Ishikawa (cell line): ENCODE results near the gene HSPA2.

Experiments used
- CEBPB ChIP-seq: IDR thresholded peaks from 2 replicates; pipeline ENCODE4 v1.6.1; 2012
- CREB1 ChIP-seq: IDR thresholded peaks from 2 replicates; pipeline ENCODE4 v1.6.1; 2012; ENCODE audit warnings: low read depth
- EGR1 ChIP-seq: IDR thresholded peaks from 2 replicates; pipeline ENCODE4 v1.6.1; 2012
- EP300 ChIP-seq: IDR thresholded peaks from 2 replicates; pipeline ENCODE4 v1.6.1; 2012; ENCODE audit warnings: borderline replicate concordance
- FOXM1 ChIP-seq: IDR thresholded peaks from 2 replicates; pipeline ENCODE4 v1.6.1; 2012; ENCODE audit warnings: low read depth, borderline replicate concordance
- NFIC ChIP-seq: IDR thresholded peaks from 2 replicates; pipeline ENCODE4 v1.6.1; 2012
- RAD21 ChIP-seq: IDR thresholded peaks from 2 replicates; pipeline ENCODE4 v1.6.1; 2012; ENCODE audit warnings: low read depth
- TAF1 ChIP-seq: IDR thresholded peaks from 2 replicates; pipeline ENCODE4 v1.6.1; 2012; ENCODE audit warnings: low read depth, mild to moderate bottlenecking
- TCF12 ChIP-seq: IDR thresholded peaks from 2 replicates; pipeline ENCODE4 v1.6.1; 2012; ENCODE audit warnings: low read depth
- TEAD4 ChIP-seq: IDR thresholded peaks from 2 replicates; pipeline ENCODE4 v1.6.1; 2012
- YY1 ChIP-seq: IDR thresholded peaks from 2 replicates; pipeline ENCODE4 v1.6.1; 2012; ENCODE audit warnings: low read depth
- ZBTB7A ChIP-seq: IDR thresholded peaks from 2 replicates; pipeline ENCODE4 v1.6.1; 2012; ENCODE audit warnings: low read depth
- TF ChIP-seq, protein P1 (sequence below): IDR thresholded peaks from 2 replicates; pipeline ENCODE4 v1.6.1; 2012
- TF ChIP-seq, protein P2 (sequence below): IDR thresholded peaks from 2 replicates; pipeline ENCODE4 v1.6.1; 2012
- TF ChIP-seq, protein P3 (sequence below): IDR thresholded peaks from 2 replicates; pipeline ENCODE4 v1.6.1; 2012; ENCODE audit warnings: low read depth, mild to moderate bottlenecking

HSPA2 gene

DNA sequence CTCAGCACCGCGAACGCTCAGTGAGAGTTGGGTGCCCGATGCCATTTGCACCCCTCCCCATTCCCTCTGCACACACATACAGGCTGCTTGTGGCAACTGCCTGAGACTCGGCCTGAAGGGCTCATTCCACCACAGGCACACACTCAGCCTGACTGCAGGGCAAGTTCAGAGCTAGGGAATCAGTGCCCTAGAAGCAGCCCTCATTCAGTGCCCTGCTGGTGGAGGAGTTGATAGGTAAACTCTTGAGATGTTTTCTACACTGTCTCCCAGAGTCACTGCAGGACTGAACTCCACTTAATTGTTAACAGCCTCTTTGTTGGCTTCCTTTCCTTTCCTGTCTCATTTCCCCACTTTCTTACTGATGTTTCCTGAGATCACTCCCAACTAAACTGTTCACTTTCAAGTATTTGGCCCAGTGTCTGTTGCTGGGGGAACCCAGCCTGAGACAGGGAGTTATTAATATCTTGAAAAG is 26.1 kb downstream of the HSPA2 start:
- TF ChIP-seq CEBPB (no peak), EP300 (no peak), CREB1 (no peak), FOXM1 (no peak), TAF1 (no peak), YY1 (no peak), ZBTB7A (no peak), NFIC (no peak), TEAD4 (no peak), EGR1 (no peak), RAD21 (no peak), TCF12 (no peak)
- TF ChIP-seq, protein P1, sequence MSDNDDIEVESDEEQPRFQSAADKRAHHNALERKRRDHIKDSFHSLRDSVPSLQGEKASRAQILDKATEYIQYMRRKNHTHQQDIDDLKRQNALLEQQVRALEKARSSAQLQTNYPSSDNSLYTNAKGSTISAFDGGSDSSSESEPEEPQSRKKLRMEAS: no peak
- TF ChIP-seq, protein P2, sequence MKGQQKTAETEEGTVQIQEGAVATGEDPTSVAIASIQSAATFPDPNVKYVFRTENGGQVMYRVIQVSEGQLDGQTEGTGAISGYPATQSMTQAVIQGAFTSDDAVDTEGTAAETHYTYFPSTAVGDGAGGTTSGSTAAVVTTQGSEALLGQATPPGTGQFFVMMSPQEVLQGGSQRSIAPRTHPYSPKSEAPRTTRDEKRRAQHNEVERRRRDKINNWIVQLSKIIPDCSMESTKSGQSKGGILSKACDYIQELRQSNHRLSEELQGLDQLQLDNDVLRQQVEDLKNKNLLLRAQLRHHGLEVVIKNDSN: no peak
- TF ChIP-seq, protein P3, sequence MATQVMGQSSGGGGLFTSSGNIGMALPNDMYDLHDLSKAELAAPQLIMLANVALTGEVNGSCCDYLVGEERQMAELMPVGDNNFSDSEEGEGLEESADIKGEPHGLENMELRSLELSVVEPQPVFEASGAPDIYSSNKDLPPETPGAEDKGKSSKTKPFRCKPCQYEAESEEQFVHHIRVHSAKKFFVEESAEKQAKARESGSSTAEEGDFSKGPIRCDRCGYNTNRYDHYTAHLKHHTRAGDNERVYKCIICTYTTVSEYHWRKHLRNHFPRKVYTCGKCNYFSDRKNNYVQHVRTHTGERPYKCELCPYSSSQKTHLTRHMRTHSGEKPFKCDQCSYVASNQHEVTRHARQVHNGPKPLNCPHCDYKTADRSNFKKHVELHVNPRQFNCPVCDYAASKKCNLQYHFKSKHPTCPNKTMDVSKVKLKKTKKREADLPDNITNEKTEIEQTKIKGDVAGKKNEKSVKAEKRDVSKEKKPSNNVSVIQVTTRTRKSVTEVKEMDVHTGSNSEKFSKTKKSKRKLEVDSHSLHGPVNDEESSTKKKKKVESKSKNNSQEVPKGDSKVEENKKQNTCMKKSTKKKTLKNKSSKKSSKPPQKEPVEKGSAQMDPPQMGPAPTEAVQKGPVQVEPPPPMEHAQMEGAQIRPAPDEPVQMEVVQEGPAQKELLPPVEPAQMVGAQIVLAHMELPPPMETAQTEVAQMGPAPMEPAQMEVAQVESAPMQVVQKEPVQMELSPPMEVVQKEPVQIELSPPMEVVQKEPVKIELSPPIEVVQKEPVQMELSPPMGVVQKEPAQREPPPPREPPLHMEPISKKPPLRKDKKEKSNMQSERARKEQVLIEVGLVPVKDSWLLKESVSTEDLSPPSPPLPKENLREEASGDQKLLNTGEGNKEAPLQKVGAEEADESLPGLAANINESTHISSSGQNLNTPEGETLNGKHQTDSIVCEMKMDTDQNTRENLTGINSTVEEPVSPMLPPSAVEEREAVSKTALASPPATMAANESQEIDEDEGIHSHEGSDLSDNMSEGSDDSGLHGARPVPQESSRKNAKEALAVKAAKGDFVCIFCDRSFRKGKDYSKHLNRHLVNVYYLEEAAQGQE: no peak

DNA sequence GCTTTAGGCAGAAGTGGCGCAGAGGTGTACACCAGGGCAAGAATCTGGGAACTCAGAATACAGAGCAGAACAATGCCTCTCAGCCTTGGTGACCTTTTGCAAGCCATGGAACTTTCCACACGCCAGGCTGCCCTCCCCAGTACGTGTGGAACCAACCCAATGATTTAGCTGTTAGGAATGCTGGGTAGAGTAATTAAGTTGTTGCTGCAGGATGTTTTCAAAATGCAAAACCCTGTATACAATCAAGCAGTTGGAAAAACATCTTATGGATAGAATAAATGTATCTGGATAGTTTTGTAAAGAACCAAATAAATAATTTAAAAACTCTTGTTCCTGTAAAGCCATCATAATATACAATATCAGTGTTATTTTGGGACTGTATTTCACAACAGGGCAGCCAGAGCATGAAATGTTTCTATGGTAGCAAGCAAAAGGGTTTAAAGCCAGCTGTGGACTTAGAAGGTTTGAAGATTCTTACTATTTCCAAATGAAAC is 28.6 kb downstream of the HSPA2 start:
- TF ChIP-seq, protein P3: no peak
- TF ChIP-seq CREB1 (no peak), TCF12 (no peak), ZBTB7A (no peak), NFIC (no peak), CEBPB (peak; percentile 63), RAD21 (peak; percentile 7; the same call in 1 of the 2 replicates), TAF1 (no peak), YY1 (no peak; the same call in 1 of the 2 replicates), EP300 (peak; percentile 38; the same call in 1 of the 2 replicates), FOXM1 (no peak), TEAD4 (peak; percentile 79), EGR1 (no peak)
- TF ChIP-seq, protein P1: no peak; the same call in 1 of the 2 replicates
- TF ChIP-seq, protein P2: no peak

DNA sequence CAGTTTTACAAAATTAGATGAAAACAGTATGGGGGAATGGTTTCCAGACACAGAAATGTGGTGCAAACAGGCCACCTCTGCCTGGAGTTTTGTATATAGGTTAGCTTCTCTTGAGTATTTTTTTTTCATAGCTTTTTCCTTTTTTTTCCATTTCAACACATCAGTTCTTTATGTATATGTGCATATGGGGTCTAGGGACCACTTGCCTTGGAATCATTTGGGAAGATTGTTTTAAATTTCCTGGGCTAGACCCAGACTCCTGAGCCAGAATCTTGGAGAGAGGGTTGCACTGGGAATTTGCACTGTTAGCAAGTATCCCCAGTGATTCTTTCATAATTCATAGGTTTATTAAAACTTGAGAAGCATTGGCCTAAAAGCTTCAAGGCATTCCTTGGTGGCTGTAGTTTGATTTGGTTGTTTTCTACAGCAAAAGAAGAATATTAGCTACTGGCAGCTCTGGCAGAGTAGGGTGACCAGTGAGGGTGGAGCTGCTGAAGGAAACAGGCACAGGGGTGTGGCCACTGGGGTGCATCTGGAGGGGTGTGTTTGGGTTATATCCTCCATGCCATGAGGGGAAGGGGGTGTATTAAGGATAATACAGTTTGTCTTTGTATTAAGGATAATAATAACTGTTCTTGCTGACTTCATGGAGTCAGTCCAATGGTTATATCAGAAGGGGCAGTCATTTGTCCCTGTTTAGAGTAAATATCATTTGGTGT is 32.0 kb downstream of the HSPA2 start:
- TF ChIP-seq FOXM1 (no peak), TCF12 (no peak), CREB1 (no peak), CEBPB (no peak), TAF1 (no peak), EP300 (no peak)
- TF ChIP-seq, protein P3: no peak
- TF ChIP-seq, protein P2: no peak
- TF ChIP-seq, protein P1: no peak
